ENCODE measurements around the gene GPR142.

DNA sequence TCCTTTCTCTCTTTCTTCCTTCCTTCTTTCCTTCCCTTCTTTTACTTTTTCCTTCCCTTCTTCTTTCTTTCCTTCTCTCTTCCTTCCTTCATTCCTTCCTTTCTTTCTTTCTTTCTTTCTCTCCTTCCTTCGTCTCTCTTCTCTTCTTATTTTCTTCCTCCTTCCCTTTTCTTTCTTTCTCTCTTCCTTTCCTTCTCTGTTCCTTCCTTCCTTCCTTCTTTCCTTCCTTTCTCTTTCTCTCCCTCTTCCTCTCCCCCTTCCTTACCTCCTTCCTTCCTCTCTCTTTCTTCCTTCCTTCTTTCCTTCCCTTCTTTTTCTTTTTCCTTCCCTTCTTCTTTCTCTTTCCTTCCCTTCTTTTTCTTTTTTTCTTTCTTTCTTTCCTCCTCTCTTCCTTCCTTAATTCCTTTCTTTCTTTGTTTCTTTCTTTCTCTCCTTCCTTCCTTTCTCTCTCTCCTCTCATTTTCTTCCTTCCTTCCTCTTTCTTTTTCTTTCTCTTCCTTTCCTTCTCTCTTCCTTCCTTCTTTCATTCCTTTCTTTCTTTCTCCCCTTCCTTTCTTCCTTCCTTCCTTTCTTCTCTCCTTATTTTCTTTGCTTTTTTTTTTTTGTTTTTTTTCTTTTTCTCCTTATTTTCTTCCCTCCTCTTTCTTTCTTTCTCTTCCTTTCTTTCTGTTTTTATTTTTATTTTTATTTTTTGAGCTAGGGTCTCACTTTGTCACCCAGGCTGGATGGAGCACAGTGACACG, 22.8 kb downstream of the GPR142 start:
- TF ChIP-seq CHD2 (IDR thresholded peaks at IDR 0.05; ENCODE audit: low read length) (no peak), EZH2 (IDR thresholded peaks at IDR 0.05; ENCODE audit: low read depth, low read length, severe bottlenecking) (no peak), POLR2A (IDR thresholded peaks at IDR 0.05; ENCODE audit: control extremely low read depth in 1 of 2, low read depth in 2 of 2, low read length in 2 of 2) (no peak)
- TF ChIP-seq, protein P1, sequence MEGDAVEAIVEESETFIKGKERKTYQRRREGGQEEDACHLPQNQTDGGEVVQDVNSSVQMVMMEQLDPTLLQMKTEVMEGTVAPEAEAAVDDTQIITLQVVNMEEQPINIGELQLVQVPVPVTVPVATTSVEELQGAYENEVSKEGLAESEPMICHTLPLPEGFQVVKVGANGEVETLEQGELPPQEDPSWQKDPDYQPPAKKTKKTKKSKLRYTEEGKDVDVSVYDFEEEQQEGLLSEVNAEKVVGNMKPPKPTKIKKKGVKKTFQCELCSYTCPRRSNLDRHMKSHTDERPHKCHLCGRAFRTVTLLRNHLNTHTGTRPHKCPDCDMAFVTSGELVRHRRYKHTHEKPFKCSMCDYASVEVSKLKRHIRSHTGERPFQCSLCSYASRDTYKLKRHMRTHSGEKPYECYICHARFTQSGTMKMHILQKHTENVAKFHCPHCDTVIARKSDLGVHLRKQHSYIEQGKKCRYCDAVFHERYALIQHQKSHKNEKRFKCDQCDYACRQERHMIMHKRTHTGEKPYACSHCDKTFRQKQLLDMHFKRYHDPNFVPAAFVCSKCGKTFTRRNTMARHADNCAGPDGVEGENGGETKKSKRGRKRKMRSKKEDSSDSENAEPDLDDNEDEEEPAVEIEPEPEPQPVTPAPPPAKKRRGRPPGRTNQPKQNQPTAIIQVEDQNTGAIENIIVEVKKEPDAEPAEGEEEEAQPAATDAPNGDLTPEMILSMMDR (IDR thresholded peaks at IDR 0.05; ENCODE audit: control extremely low read depth in 1 of 3, insufficient read depth in 1 of 3, low read depth in 1 of 3, low read length in 3 of 3): no peak

Data from H1 (cell line).